HG03558 (cell line): Measurements from ENCODE around the gene ARHGAP24.
"Not testable (repeated sequence)": the region's sequence is repeated elsewhere in the genome, so short reads cannot be mapped to it uniquely, and the experiment has no call there.

ENCODE experiments used
- ATAC-seq: cut with Tn5 transposase; IDR thresholded peaks from one replicate; pipeline ENCODE4 v1.9.1; 2021; ENCODE audit warnings: moderate number of reproducible peaks; ENCODE audit not compliant: unreplicated experiment; ENCODE audit errors: extremely low read depth

ARHGAP24 gene

GRCh38 chr4:85790582-85790981 lies 315.6 kb downstream of the ARHGAP24 start:
- no peak for ATAC-seq

- no peak for ATAC-seq
These were observed 317.7 kb downstream of the ARHGAP24 start for GRCh38 chr4:85792376-85793232.

GRCh38 chr4:85793233-85793585 lies 318.3 kb downstream of the ARHGAP24 start:
- no peak for ATAC-seq

- no peak for ATAC-seq
These were observed 323.2 kb downstream of the ARHGAP24 start for GRCh38 chr4:85798012-85798770.

- no peak for ATAC-seq
These were observed 328.9 kb downstream of the ARHGAP24 start for GRCh38 chr4:85803856-85804255.

- ATAC-seq: no peak
These were observed 330.9 kb downstream of the ARHGAP24 start for GRCh38 chr4:85805891-85806290.

GRCh38 chr4:85806334-85806733 lies 331.4 kb downstream of the ARHGAP24 start:
- no peak for ATAC-seq

GRCh38 chr4:85807247-85807950 lies 332.4 kb downstream of the ARHGAP24 start:
- ATAC-seq: no peak

GRCh38 chr4:85808104-85808503 lies 333.2 kb downstream of the ARHGAP24 start:
- no peak for ATAC-seq

- ATAC-seq: no peak
These were observed 333.9 kb downstream of the ARHGAP24 start for GRCh38 chr4:85808864-85809263.

GRCh38 chr4:85812776-85813175 lies 337.8 kb downstream of the ARHGAP24 start:
- ATAC-seq: no peak

GRCh38 chr4:85815796-85816459 lies 341.0 kb downstream of the ARHGAP24 start:
- ATAC-seq: no peak

GRCh38 chr4:85818700-85819099 lies 343.8 kb downstream of the ARHGAP24 start:
- no peak for ATAC-seq

- ATAC-seq: not testable (repeated sequence)
These were observed 345.2 kb downstream of the ARHGAP24 start for GRCh38 chr4:85820101-85820500.

GRCh38 chr4:85821688-85822455 lies 346.9 kb downstream of the ARHGAP24 start:
- ATAC-seq: no peak

GRCh38 chr4:85823295-85823694 lies 348.3 kb downstream of the ARHGAP24 start:
- no peak for ATAC-seq

GRCh38 chr4:85824166-85824945 lies 349.4 kb downstream of the ARHGAP24 start:
- ATAC-seq: no peak

- ATAC-seq: peak; percentile 29
These were observed 351.2 kb downstream of the ARHGAP24 start for GRCh38 chr4:85826060-85826678.
